ENCODE measurements around the gene THUMPD3.

- TF ChIP-seq POLR2A (IDR thresholded peaks at IDR 0.05) (no peak), CTCF (IDR thresholded peaks at IDR 0.05) (no peak), POLR2AphosphoS5 (IDR thresholded peaks at IDR 0.05) (no peak)
These were observed 23.9 kb downstream of the THUMPD3 start for GRCh38 chr3:9386501-9387321.

Measured in breast epithelium (tissue), 3 donors.